PC-3 (cell line): ENCODE data around the gene TRAPPC4. TPM values are rescaled to one million over a fixed set of nuclear protein-coding genes. Genes with fewer than 3 reads are reported as not detected.

ENCODE experiments used
- ATAC-seq: fragments of 200-7000 bp; cut with Tn5 transposase; 2 replicates; pipeline ENCODE4 v1.9.1; 2020; ENCODE audit warnings: mild to moderate bottlenecking, moderate library complexity
- BruUV-seq: library from RNA; stranded (reverse); fragments of 400-500 nt; replicated peaks from 2 replicates; lab custom pipeline; 2021; lab: Mats Ljungman, UMichigan
- CTCF ChIA-PET: fragments of 300-600 bp; sonication (Branson Sonifier 250); formaldehyde crosslinking; loops from one replicate; lab custom pipeline; 2022; ENCODE audit warnings: antibody characterized with exemption; lab: Charles Lee
- POLR2A ChIA-PET: fragments of 300-600 bp; sonication (Branson Sonifier 250); formaldehyde crosslinking; loops from one replicate; lab custom pipeline; 2022; ENCODE audit warnings: antibody characterized with exemption; ENCODE audit not compliant: unreplicated experiment; lab: Charles Lee
- DNase-seq: peaks from one replicate; pipeline ENCODE4 v3.0.0-alpha.2; 2015
- H2AFZ ChIP-seq: fragments of 300-600 bp; sonication (generic); 2 replicates; pipeline ENCODE4 v1.6.0; 2016; ENCODE audit warnings: antibody characterized with exemption, low read length
- H3F3A ChIP-seq: fragments of 300-600 bp; sonication (generic); one replicate; pipeline ENCODE4 v1.6.0; 2017; ENCODE audit warnings: antibody characterized with exemption, low read length, control low read depth, mild to moderate bottlenecking; ENCODE audit not compliant: unreplicated experiment
- H3K27ac ChIP-seq: fragments of 300-600 bp; sonication (generic); 2 replicates; pipeline ENCODE4 v1.5.1; 2016; ENCODE audit warnings: mild to moderate bottlenecking, low read length
- H3K27me3 ChIP-seq: fragments of 300-600 bp; sonication (generic); 2 replicates; pipeline ENCODE4 v1.6.1; 2016; ENCODE audit warnings: low read length, mixed read lengths
- H3K36me3 ChIP-seq: fragments of 300-600 bp; sonication (generic); 2 replicates; pipeline ENCODE4 v1.6.1; 2016; ENCODE audit warnings: low read depth, mixed run types, low read length, mixed read lengths
- H3K4me1 ChIP-seq: fragments of 300-600 bp; sonication (generic); 2 replicates; pipeline ENCODE4 v1.5.1; 2016; ENCODE audit warnings: low read length; ENCODE audit not compliant: insufficient read depth
- H3K4me2 ChIP-seq: fragments of 300-600 bp; sonication (generic); 2 replicates; pipeline ENCODE4 v1.6.0; 2016; ENCODE audit warnings: low read length
- H3K4me3 ChIP-seq: fragments of 300-600 bp; sonication (generic); 2 replicates; pipeline ENCODE4 v1.5.1; 2016; ENCODE audit warnings: mild to moderate bottlenecking, low read length, mixed read lengths
- H3K79me2 ChIP-seq: fragments of 300-600 bp; sonication (generic); 2 replicates; pipeline ENCODE4 v1.6.1; 2017; ENCODE audit warnings: low read length, mixed read lengths
- H3K9ac ChIP-seq: fragments of 300-600 bp; sonication (generic); 2 replicates; pipeline ENCODE4 v1.6.0; 2016; ENCODE audit warnings: mild to moderate bottlenecking, low read length
- H3K9me2 ChIP-seq: fragments of 300-600 bp; sonication (generic); replicated peaks from 2 replicates; pipeline ENCODE4 v1.6.1; 2016; ENCODE audit warnings: mixed run types, low read length, mixed read lengths
- H3K9me3 ChIP-seq: fragments of 300-600 bp; sonication (generic); 2 replicates; pipeline ENCODE4 v1.6.1; 2016; ENCODE audit warnings: low read length, mixed read lengths
- H4K20me1 ChIP-seq: fragments of 300-600 bp; sonication (generic); 2 replicates; pipeline ENCODE4 v1.6.1; 2016; ENCODE audit warnings: low read length, mixed read lengths
- CTCF ChIP-seq: fragments of 300-600 bp; sonication (generic); conservative IDR thresholded peaks from 2 replicates; pipeline ENCODE4 v1.5.1; 2017; ENCODE audit warnings: antibody characterized with exemption, low read depth, mild to moderate bottlenecking, low read length
- EZH2 ChIP-seq: fragments of 300-600 bp; sonication (generic); IDR thresholded peaks from one replicate; pipeline ENCODE4 v1.6.1; 2017; ENCODE audit warnings: antibody characterized with exemption, mild to moderate bottlenecking, low read length; ENCODE audit not compliant: unreplicated experiment
- EZH2phosphoT487 ChIP-seq: fragments of 300-600 bp; sonication (generic); IDR thresholded peaks from 2 replicates; pipeline ENCODE4 v1.6.1; 2018; ENCODE audit warnings: mild to moderate bottlenecking, antibody characterized with exemption, low read length, borderline replicate concordance
- intact Hi-C: fragments of 100-400 bp; cut with micrococcal nuclease; formaldehyde crosslinking; loops from 2 replicates; pipeline ENCODE4 v1.9.0; 2023
- microRNA-seq: library from miRNA; unstranded; fragments of <30 nt; microRNA quantifications from one replicate; pipeline ENCODE4 v1.1.0, GENCODE V29; 2020; ENCODE audit not compliant: unreplicated experiment
- total RNA-seq: library from RNA; depleted of rRNA; stranded (reverse); fragments of >200 nt; gene quantifications from 2 replicates; pipeline ENCODE4 v1.2.3, GENCODE V29; 2014; rRNA removed

TRAPPC4 gene
- total RNA-seq, 1 experiment from 2014 or later = 129 TPM

GRCh38 chr11:119067371-119068222, 49.0 kb downstream of the TRAPPC4 start, which contains the start of gene VPS11:
Gene VPS11 (plus strand): TSS chr11:119067818. CDS start chr11:119067824, 6 bp downstream.
- ChIA-PET POLR2A (interaction anchor here (0.6 to 1.6 kb wide), 11 partner anchors 9 to 974 kb away, joined by 3 to 34 read pairs (median 5); partner anchors contain the start of genes CBL, DPAGT1, HMBS and RPS25), CTCF (interaction anchor here (0.5 to 1.1 kb wide), 5 partner anchors 12 to 372 kb away, joined by 3 read pairs; no protein-coding TSS in a partner anchor)

More at GRCh38 chr11:119067371-119068222, 49.0 kb downstream of the TRAPPC4 start, which contains the start of gene VPS11:
- Histone ChIP-seq H3K9me3 (no peaks in the 10 kb centered on the region), H3K79me2 (peaks cover 47% of the 10 kb centered on the region), H3K9ac (peak within 1 kb of the TSS; percentile 92), H3K27me3 (no peaks in the 10 kb centered on the region), H3K27ac (peak within 1 kb of the TSS; percentile 43), H3K4me3 (peak within 1 kb of the TSS; percentile 87), H3F3A (no peaks in the 10 kb centered on the region), H3K36me3 (peaks cover 13% of the 10 kb centered on the region; the same call in 1 of the 2 replicates), H4K20me1 (no peaks in the 10 kb centered on the region), H3K4me1 (peaks cover 14% of the 10 kb centered on the region; the same call in 1 of the 2 replicates), H3K4me2 (peak within 1 kb of the TSS; percentile 75), H2AFZ (peak within 1 kb of the TSS; percentile 75), H3K9me2 (no peaks in the 10 kb centered on the region)
- peak; percentile 98 for ATAC-seq
- no peak for TF ChIP-seq CTCF
- TF ChIP-seq EZH2phosphoT487 = no peak
- no peak for TF ChIP-seq EZH2
- peak; percentile 99 for DNase-seq
- intact Hi-C loops = loop anchor here (1.0 to 2.0 kb wide), 2 partner anchors 10 to 35 kb away; partner anchors contain the start of gene HYOU1
- BruUV-seq = TSS peak; percentile 82

Small RNAs within 50 kb of the gene (microRNA-seq; reads per million reads assigned to microRNA genes)
- gene MIR3656 = not detected

Other genes starting within 250 kb of the TRAPPC4 start
- 59.4 and 66.3 TPM in 2 replicates for gene DDX6, start 227.6 kb upstream of the TRAPPC4 start, total RNA-seq
- not detected in 2 replicates for gene CXCR5, start 134.9 kb upstream of the TRAPPC4 start, total RNA-seq
- gene BCL9L, start 92.8 kb upstream of the TRAPPC4 start, total RNA-seq = 49.7 and 68.2 TPM in 2 replicates
- 0.44 TPM in 1 of 2 replicates, not detected in the other for gene UPK2, start 62.5 kb upstream of the TRAPPC4 start, total RNA-seq
- gene FOXR1, start 47.0 kb upstream of the TRAPPC4 start, total RNA-seq = not detected in 2 replicates
- gene CENATAC, start 20.6 kb upstream of the TRAPPC4 start, total RNA-seq = 83.5 and 88.0 TPM in 2 replicates
- 813 and 931 TPM in 2 replicates for gene RPS25, start 423 bp upstream of the TRAPPC4 start, total RNA-seq
- 31.4 and 35.4 TPM in 2 replicates for gene SLC37A4, start 12.1 kb downstream of the TRAPPC4 start, total RNA-seq
- 168 and 208 TPM in 2 replicates for gene HYOU1, start 38.4 kb downstream of the TRAPPC4 start, total RNA-seq
- gene VPS11, start 49.1 kb downstream of the TRAPPC4 start, total RNA-seq = 48.3 and 48.7 TPM in 2 replicates
- 9.3 and 22.5 TPM in 2 replicates for gene HMBS, start 66.1 kb downstream of the TRAPPC4 start, total RNA-seq
- 68.0 and 82.4 TPM in 2 replicates for gene DPAGT1, start 83.1 kb downstream of the TRAPPC4 start, total RNA-seq
- gene C2CD2L, start 88.6 kb downstream of the TRAPPC4 start, total RNA-seq = 16.8 and 17.2 TPM in 2 replicates
- 14.7 and 24.7 TPM in 2 replicates for gene HINFP, start 102.8 kb downstream of the TRAPPC4 start, total RNA-seq
- 0.15 and 0.63 TPM in 2 replicates for gene ABCG4, start 130.3 kb downstream of the TRAPPC4 start, total RNA-seq
- 16.8 and 17.2 TPM in 2 replicates for gene NLRX1, start 150.0 kb downstream of the TRAPPC4 start, total RNA-seq
- 0.87 TPM in 1 of 2 replicates, not detected in the other for gene NHERF4, start 166.7 kb downstream of the TRAPPC4 start, total RNA-seq
- gene CBL, start 187.6 kb downstream of the TRAPPC4 start, total RNA-seq = 11.4 and 15.3 TPM in 2 replicates